Uterus (tissue), 2 donors: ENCODE data around the gene NUMB.

ENCODE experiments used
- POLR2A ChIP-seq, 2 donors: fragments of 450-650 bp; IDR thresholded peaks; one replicate each; pipeline ENCODE4 v1.6.1; 2016; ENCODE audit warnings: antibody characterized with exemption in 2 of 2, mild to moderate bottlenecking in 1 of 2, moderate library complexity in 1 of 2
- TF ChIP-seq, protein P1 (sequence below), 4 experiments: fragments of 200-600 bp in 2 of 4; fragments of 450-650 bp in 2 of 4; sonication (generic) in 2 of 4; IDR thresholded peaks; one replicate each; pipeline ENCODE4 v1.5.1; 2016 to 2019; ENCODE audit warnings: antibody characterized with exemption in 4 of 4, mild to moderate bottlenecking in 2 of 4, moderate library complexity in 1 of 4

DNA sequence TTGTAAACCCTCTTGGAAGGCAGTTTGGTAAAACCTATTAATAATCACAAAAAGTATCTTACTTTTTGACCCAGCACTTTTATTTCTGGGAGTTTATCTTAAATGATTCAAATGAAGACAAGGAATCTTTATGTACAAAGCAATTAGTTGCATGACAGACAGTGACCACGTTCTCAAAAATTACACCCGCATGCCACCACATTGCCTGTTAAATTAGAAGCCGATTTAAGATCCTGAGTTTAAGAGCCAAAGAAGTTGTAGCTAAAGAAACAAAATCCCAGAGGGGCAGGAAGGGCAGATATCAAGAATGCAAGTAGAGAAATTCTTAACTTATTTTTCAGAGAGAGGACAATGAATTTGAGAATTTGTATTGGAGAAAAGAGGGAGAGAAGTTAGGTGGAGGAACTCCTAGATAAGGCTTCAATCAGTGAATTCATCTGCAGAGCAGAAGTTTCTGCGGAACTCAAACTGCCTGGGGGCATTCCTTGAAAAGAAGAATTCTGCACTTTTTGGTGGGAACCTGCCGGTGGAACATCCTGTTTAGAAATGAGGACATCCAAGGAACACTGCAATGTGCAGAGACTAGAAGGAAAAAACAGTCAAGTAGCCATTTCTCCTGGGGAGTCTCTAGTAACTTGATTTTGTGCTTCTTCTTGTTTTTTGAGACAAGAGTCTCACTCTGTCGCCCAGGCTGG, 31.3 kb upstream of the NUMB start:
- TF ChIP-seq, protein P1, sequence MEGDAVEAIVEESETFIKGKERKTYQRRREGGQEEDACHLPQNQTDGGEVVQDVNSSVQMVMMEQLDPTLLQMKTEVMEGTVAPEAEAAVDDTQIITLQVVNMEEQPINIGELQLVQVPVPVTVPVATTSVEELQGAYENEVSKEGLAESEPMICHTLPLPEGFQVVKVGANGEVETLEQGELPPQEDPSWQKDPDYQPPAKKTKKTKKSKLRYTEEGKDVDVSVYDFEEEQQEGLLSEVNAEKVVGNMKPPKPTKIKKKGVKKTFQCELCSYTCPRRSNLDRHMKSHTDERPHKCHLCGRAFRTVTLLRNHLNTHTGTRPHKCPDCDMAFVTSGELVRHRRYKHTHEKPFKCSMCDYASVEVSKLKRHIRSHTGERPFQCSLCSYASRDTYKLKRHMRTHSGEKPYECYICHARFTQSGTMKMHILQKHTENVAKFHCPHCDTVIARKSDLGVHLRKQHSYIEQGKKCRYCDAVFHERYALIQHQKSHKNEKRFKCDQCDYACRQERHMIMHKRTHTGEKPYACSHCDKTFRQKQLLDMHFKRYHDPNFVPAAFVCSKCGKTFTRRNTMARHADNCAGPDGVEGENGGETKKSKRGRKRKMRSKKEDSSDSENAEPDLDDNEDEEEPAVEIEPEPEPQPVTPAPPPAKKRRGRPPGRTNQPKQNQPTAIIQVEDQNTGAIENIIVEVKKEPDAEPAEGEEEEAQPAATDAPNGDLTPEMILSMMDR (IDR thresholded peaks at IDR 0.05): no peak
- no peak for TF ChIP-seq POLR2A (IDR thresholded peaks at IDR 0.05)
